ENCODE data around the gene NET1.

GRCh38 chr10:5486853-5487235, 74.5 kb downstream of the NET1 start:
- TF ChIP-seq EP300 (IDR thresholded peaks at IDR 0.05) = no peak
- no peak for TF ChIP-seq CTCF (IDR thresholded peaks at IDR 0.05)
- TF ChIP-seq POLR2A (IDR thresholded peaks at IDR 0.05; ENCODE audit: low read depth) = no peak
- no peak for TF ChIP-seq POLR2AphosphoS5 (IDR thresholded peaks at IDR 0.05)

Data from esophagus muscularis mucosa (tissue), 4 donors.